IMR-90 (cell line): Measurements from ENCODE around the gene ATP2B2. TPM values are rescaled to one million over a fixed set of nuclear protein-coding genes. Genes with fewer than 3 reads are reported as not detected.

Source experiments
- ATAC-seq: fragments of 200-7000 bp; cut with Tn5 transposase; 2 replicates; pipeline ENCODE4 v1.9.1; 2020; ENCODE audit warnings: low read depth, mild to moderate bottlenecking, moderate library complexity
- BruUV-seq: library from RNA; stranded (reverse); fragments of 400-500 nt; replicated peaks from 2 replicates; lab custom pipeline; 2021; lab: Mats Ljungman, UMichigan
- CTCF ChIA-PET: fragments of 300-600 bp; formaldehyde crosslinking; extraction: SDS; loops from one replicate; lab custom pipeline; 2021; ENCODE audit warnings: antibody characterized with exemption; lab: Yijun Ruan, JAX
- POLR2A ChIA-PET: fragments of 300-600 bp; sonication (Branson Sonifier 250); formaldehyde crosslinking; loops from one replicate; lab custom pipeline; 2022; ENCODE audit warnings: antibody characterized with exemption; ENCODE audit not compliant: unreplicated experiment; lab: Charles Lee
- DNase-seq: peaks from one replicate; pipeline ENCODE4 v3.0.0; 2013
- H2AFZ ChIP-seq: replicated peaks from 2 replicates; pipeline ENCODE3; 2013; ENCODE audit warnings: low read length, mild to moderate bottlenecking; ENCODE audit not compliant: poor library complexity
- H2AK5ac ChIP-seq: 2 replicates; pipeline ENCODE4 v1.6.1; 2013; ENCODE audit warnings: low read depth, low read length, inconsistent platforms
- H2AK9ac ChIP-seq: replicated peaks from 2 replicates; pipeline ENCODE3; 2013; ENCODE audit warnings: mild to moderate bottlenecking, low read depth, low read length, moderate library complexity; ENCODE audit not compliant: poor library complexity
- H2BK120ac ChIP-seq: 2 replicates; pipeline ENCODE4 v1.6.1; 2013; ENCODE audit warnings: low read depth, low read length, inconsistent platforms
- H2BK15ac ChIP-seq: 3 replicates; pipeline ENCODE4 v1.6.1; 2013; ENCODE audit warnings: low read depth, low read length, inconsistent platforms
- H2BK20ac ChIP-seq: 2 replicates; pipeline ENCODE4 v1.6.1; 2013; ENCODE audit warnings: low read depth, mild to moderate bottlenecking, inconsistent platforms, low read length, moderate library complexity
- H2BK5ac ChIP-seq: 2 replicates; pipeline ENCODE4 v1.6.1; 2013; ENCODE audit warnings: mild to moderate bottlenecking, low read depth, low read length, inconsistent platforms; ENCODE audit not compliant: poor library complexity, severe bottlenecking
- H3K14ac ChIP-seq: replicated peaks from 2 replicates; pipeline ENCODE4 v1.6.1; 2013; ENCODE audit warnings: low read depth, low read length, inconsistent platforms
- H3K18ac ChIP-seq: 2 replicates; pipeline ENCODE4 v1.6.1; 2013; ENCODE audit warnings: low read depth, low read length, control low read depth
- H3K23ac ChIP-seq: 2 replicates; pipeline ENCODE4 v1.6.1; 2013; ENCODE audit warnings: low read depth, low read length, inconsistent platforms
- H3K27ac ChIP-seq: 2 replicates; pipeline ENCODE4 v1.5.1; 2013; ENCODE audit warnings: mild to moderate bottlenecking, control low read depth, low read length; ENCODE audit not compliant: insufficient read depth
- H3K27me3 ChIP-seq: 2 replicates; pipeline ENCODE4 v1.6.1; 2013; ENCODE audit warnings: low read length; ENCODE audit not compliant: control insufficient read depth, insufficient read depth
- H3K36me3 ChIP-seq: 2 replicates; pipeline ENCODE4 v1.6.1; 2013; ENCODE audit warnings: low read length, mixed read lengths; ENCODE audit not compliant: control insufficient read depth, insufficient read depth
- H3K4ac ChIP-seq: 2 replicates; pipeline ENCODE4 v1.6.1; 2013; ENCODE audit warnings: low read depth, low read length, inconsistent platforms
- H3K4me1 ChIP-seq: 2 replicates; pipeline ENCODE4 v1.6.1; 2013; ENCODE audit warnings: low read length, mixed read lengths; ENCODE audit not compliant: control insufficient read depth, insufficient read depth
- H3K4me2 ChIP-seq: 2 replicates; pipeline ENCODE4 v1.6.1; 2013; ENCODE audit warnings: low read depth, mild to moderate bottlenecking, control low read depth, low read length, moderate library complexity
- H3K4me3 ChIP-seq: 2 replicates; pipeline ENCODE4 v1.5.1; 2013; ENCODE audit warnings: low read depth, mild to moderate bottlenecking, control low read depth, low read length, moderate library complexity; ENCODE audit not compliant: insufficient read depth
- H3K56ac ChIP-seq: 2 replicates; pipeline ENCODE4 v1.6.1; 2013; ENCODE audit warnings: low read length, inconsistent platforms; ENCODE audit not compliant: insufficient read depth; ENCODE audit errors: extremely low read depth
- H3K79me1 ChIP-seq, 2 experiments: 2 replicates each; pipeline ENCODE4 v1.6.1; 2013; ENCODE audit warnings: low read length in 2 of 2, inconsistent platforms in 1 of 2, low read depth in 1 of 2
- H3K9ac ChIP-seq: 2 replicates; pipeline ENCODE4 v1.6.1; 2013; ENCODE audit warnings: low read depth, low read length, control low read depth
- H3K9me1 ChIP-seq: 2 replicates; pipeline ENCODE4 v1.6.1; 2013; ENCODE audit warnings: low read length, inconsistent platforms; ENCODE audit not compliant: insufficient read depth
- H3K9me3 ChIP-seq: 2 replicates; pipeline ENCODE4 v1.6.1; 2013; ENCODE audit warnings: low read length; ENCODE audit not compliant: control insufficient read depth, insufficient read depth
- H4K20me1 ChIP-seq: 2 replicates; pipeline ENCODE4 v1.6.1; 2013; ENCODE audit warnings: low read length, inconsistent platforms; ENCODE audit not compliant: insufficient read depth
- H4K5ac ChIP-seq: 2 replicates; pipeline ENCODE4 v1.6.1; 2013; ENCODE audit warnings: mild to moderate bottlenecking, low read depth, low read length, control low read depth
- H4K8ac ChIP-seq, 2 experiments: 2 replicates each; pipeline ENCODE4 v1.6.1; 2013; ENCODE audit warnings: low read depth in 2 of 2, low read length in 2 of 2, control low read depth in 1 of 2, inconsistent platforms in 1 of 2
- H4K91ac ChIP-seq: 2 replicates; pipeline ENCODE4 v1.6.1; 2013; ENCODE audit warnings: low read depth, low read length, inconsistent platforms; ENCODE audit not compliant: insufficient read depth
- BHLHE40 ChIP-seq: fragments of 150-350 bp; IDR thresholded peaks from 2 replicates; pipeline ENCODE4 v1.6.1; 2016; ENCODE audit warnings: mild to moderate bottlenecking, low read depth, low read length
- CEBPB ChIP-seq: IDR thresholded peaks from 2 replicates; pipeline ENCODE4 v1.6.1; 2012; ENCODE audit warnings: low read depth, low read length, improper control_type of control experiment
- CHD1 ChIP-seq: IDR thresholded peaks from 2 replicates; pipeline ENCODE4 v1.6.1; 2012; ENCODE audit warnings: low read depth, low read length, improper control_type of control experiment
- FOS ChIP-seq: fragments of 150-350 bp; IDR thresholded peaks from 2 replicates; pipeline ENCODE4 v1.6.1; 2016; ENCODE audit warnings: low read depth, low read length
- MAFK ChIP-seq: IDR thresholded peaks from 2 replicates; pipeline ENCODE4 v1.6.1; 2012; ENCODE audit warnings: low read depth, low read length, improper control_type of control experiment
- MAZ ChIP-seq: IDR thresholded peaks from 2 replicates; pipeline ENCODE4 v1.6.1; 2012; ENCODE audit warnings: low read depth, mild to moderate bottlenecking, low read length, improper control_type of control experiment, moderate library complexity, borderline replicate concordance
- MXI1 ChIP-seq: IDR thresholded peaks from 2 replicates; pipeline ENCODE4 v1.6.1; 2012; ENCODE audit warnings: low read depth, mild to moderate bottlenecking, low read length, moderate library complexity, borderline replicate concordance
- NFE2L2 ChIP-seq: fragments of 150-350 bp; IDR thresholded peaks from 2 replicates; pipeline ENCODE4 v1.6.1; 2016; ENCODE audit warnings: low read depth, mild to moderate bottlenecking, low read length
- POLR2A ChIP-seq: IDR thresholded peaks from 2 replicates; pipeline ENCODE4 v1.6.1; 2012; ENCODE audit warnings: mild to moderate bottlenecking, low read depth, low read length
- RAD21 ChIP-seq: IDR thresholded peaks from 2 replicates; pipeline ENCODE4 v1.6.1; 2012; ENCODE audit warnings: low read length, improper control_type of control experiment
- RCOR1 ChIP-seq: IDR thresholded peaks from 2 replicates; pipeline ENCODE4 v1.6.1; 2012; ENCODE audit warnings: mild to moderate bottlenecking, low read length, improper control_type of control experiment; ENCODE audit not compliant: insufficient replicate concordance
- RFX5 ChIP-seq: IDR thresholded peaks from 2 replicates; pipeline ENCODE4 v1.8.0; 2012; ENCODE audit warnings: low read depth, mild to moderate bottlenecking, low read length, moderate library complexity
- SMC3 ChIP-seq: fragments of 150-350 bp; IDR thresholded peaks from 2 replicates; pipeline ENCODE4 v1.6.1; 2016; ENCODE audit warnings: low read depth, mild to moderate bottlenecking, antibody characterized with exemption, low read length, moderate library complexity
- USF2 ChIP-seq: fragments of 150-350 bp; IDR thresholded peaks from 2 replicates; pipeline ENCODE4 v1.6.1; 2017; ENCODE audit warnings: mild to moderate bottlenecking, antibody characterized with exemption, low read length, low read depth
- WGBS, 2 experiments: methylation state at CpG; one replicate each; pipeline versions ENCODE4 v1.1.5 to v1.1.7; 2013; ENCODE audit warnings: missing lambda C conversion rate in 2 of 2; ENCODE audit not compliant: insufficient read length in 1 of 2; ENCODE audit errors: extremely low coverage in 2 of 2; 5-methylcytosine and 5-hydroxymethylcytosine counted together
- dilution Hi-C: fragments of 300-500 bp; cut with HindIII; formaldehyde crosslinking; loops from one replicate; pipeline ENCODE4 v1.14.3; 2018; ENCODE audit warnings: low sequenced_read_pairs; ENCODE audit not compliant: unreplicated experiment
- in situ Hi-C: fragments of 300-500 bp; cut with MboI; formaldehyde crosslinking; loops from 3 replicates; pipeline ENCODE4 v1.14.3; 2019; ENCODE audit warnings: low sequenced_read_pairs, inconsistent platforms, mixed read lengths
- intact Hi-C: fragments of 100-400 bp; cut with micrococcal nuclease; formaldehyde crosslinking; loops from 2 replicates; pipeline ENCODE4 v1.10.0; 2022
- polyA plus RNA-seq, 3 experiments: library from polyadenylated mRNA; depleted of rRNA; stranded (reverse); fragments of >200 nt; gene quantifications; 2 replicates each; pipeline ENCODE4 v1.2.3, GENCODE V29; 2012; ENCODE audit warnings: low replicate concordance in 1 of 3
- total RNA-seq: library from RNA; depleted of rRNA; stranded (reverse); fragments of >200 nt; gene quantifications from 2 replicates; pipeline ENCODE4 v1.2.3, GENCODE V29; 2012
- TF ChIP-seq, protein P1 (sequence below): fragments of 150-350 bp; IDR thresholded peaks from 2 replicates; pipeline ENCODE4 v1.6.1; 2016; ENCODE audit warnings: low read depth, mild to moderate bottlenecking, low read length, moderate library complexity, borderline replicate concordance
- TF ChIP-seq, protein P2 (sequence below): conservative IDR thresholded peaks from 2 replicates; pipeline ENCODE4 v1.5.1; 2012; ENCODE audit warnings: mild to moderate bottlenecking, low read depth, low read length, improper control_type of control experiment

ATP2B2 gene
- total and polyA plus RNA-seq, 2 of the 4 experiments (the other 2 are of a cell fraction) = under 0.01 to 0.02 TPM

GRCh38 chr3:10521772-10522441 is 16.5 kb upstream of the ATP2B2 start:
- Histone ChIP-seq H3K79me1 (no peaks in the 10 kb centered on the region), H3K4ac (no peak overlapping the region), H2BK5ac (no peak overlapping the region), H3K4me3 (no peak overlapping the region), H3K27ac (no peak overlapping the region), H3K9me3 (no peaks in the 10 kb centered on the region), H3K9me1 (no peaks in the 10 kb centered on the region; the same call in 1 of the 2 replicates), H3K36me3 (no peaks in the 10 kb centered on the region), H3K23ac (no peak overlapping the region), H4K20me1 (no peaks in the 10 kb centered on the region), H3K9ac (no peak overlapping the region), H3K14ac (no peak overlapping the region), H3K18ac (no peak overlapping the region), H4K8ac (no peak overlapping the region), H3K56ac (no peak overlapping the region), H2BK20ac (no peak overlapping the region), H2BK120ac (no peak overlapping the region), H3K4me2 (no peak overlapping the region), H2AK9ac (no peak overlapping the region), H3K4me1 (peaks cover 6% of the 10 kb centered on the region; the same call in 1 of the 2 replicates), H4K91ac (no peak overlapping the region), H4K5ac (no peak overlapping the region), H3K27me3 (peaks cover 29% of the 10 kb centered on the region), H2BK15ac (no peak overlapping the region), H2AK5ac (no peak overlapping the region), H2AFZ (no peak overlapping the region)
- no peak for DNase-seq
- ChIA-PET CTCF (no interaction called here), POLR2A (no interaction called here)
- in situ Hi-C loops (no loop called here), dilution Hi-C loops (no loop called here), intact Hi-C loops (no loop called here)
- no TSS peak for BruUV-seq
- 0% methylated on average over 1 of the region's 6 CpGs; no CpG with 5 or more reads in 1 of the 2 experiments for WGBS, 2 experiments
- no peak for ATAC-seq
- TF ChIP-seq, protein P1, sequence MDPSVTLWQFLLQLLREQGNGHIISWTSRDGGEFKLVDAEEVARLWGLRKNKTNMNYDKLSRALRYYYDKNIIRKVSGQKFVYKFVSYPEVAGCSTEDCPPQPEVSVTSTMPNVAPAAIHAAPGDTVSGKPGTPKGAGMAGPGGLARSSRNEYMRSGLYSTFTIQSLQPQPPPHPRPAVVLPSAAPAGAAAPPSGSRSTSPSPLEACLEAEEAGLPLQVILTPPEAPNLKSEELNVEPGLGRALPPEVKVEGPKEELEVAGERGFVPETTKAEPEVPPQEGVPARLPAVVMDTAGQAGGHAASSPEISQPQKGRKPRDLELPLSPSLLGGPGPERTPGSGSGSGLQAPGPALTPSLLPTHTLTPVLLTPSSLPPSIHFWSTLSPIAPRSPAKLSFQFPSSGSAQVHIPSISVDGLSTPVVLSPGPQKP = no peak
- TF ChIP-seq SMC3 = no peak
- TF ChIP-seq CEBPB = no peak
- no peak for TF ChIP-seq POLR2A
- no peak for TF ChIP-seq RAD21
- TF ChIP-seq USF2 = no peak
- TF ChIP-seq RFX5 = no peak
- TF ChIP-seq CHD1 = no peak
- no peak for TF ChIP-seq MAFK
- no peak for TF ChIP-seq RCOR1
- no peak for TF ChIP-seq FOS
- TF ChIP-seq, protein P2, sequence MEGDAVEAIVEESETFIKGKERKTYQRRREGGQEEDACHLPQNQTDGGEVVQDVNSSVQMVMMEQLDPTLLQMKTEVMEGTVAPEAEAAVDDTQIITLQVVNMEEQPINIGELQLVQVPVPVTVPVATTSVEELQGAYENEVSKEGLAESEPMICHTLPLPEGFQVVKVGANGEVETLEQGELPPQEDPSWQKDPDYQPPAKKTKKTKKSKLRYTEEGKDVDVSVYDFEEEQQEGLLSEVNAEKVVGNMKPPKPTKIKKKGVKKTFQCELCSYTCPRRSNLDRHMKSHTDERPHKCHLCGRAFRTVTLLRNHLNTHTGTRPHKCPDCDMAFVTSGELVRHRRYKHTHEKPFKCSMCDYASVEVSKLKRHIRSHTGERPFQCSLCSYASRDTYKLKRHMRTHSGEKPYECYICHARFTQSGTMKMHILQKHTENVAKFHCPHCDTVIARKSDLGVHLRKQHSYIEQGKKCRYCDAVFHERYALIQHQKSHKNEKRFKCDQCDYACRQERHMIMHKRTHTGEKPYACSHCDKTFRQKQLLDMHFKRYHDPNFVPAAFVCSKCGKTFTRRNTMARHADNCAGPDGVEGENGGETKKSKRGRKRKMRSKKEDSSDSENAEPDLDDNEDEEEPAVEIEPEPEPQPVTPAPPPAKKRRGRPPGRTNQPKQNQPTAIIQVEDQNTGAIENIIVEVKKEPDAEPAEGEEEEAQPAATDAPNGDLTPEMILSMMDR = no peak
- no peak for TF ChIP-seq MAZ
- TF ChIP-seq MXI1 = no peak
- TF ChIP-seq NFE2L2 = no peak
- TF ChIP-seq BHLHE40 = no peak
